Heart right ventricle (tissue), 16 donors: ENCODE results near the gene SIK2. TPM values are rescaled to one million over a fixed set of nuclear protein-coding genes. Genes with fewer than 3 reads are reported as not detected.

Source experiments
- ATAC-seq, 8 donors: fragments of 200-7000 bp; cut with Tn5 transposase; one replicate each; pipeline ENCODE4 v1.9.1; 2020; ENCODE audit warnings: mild to moderate bottlenecking in 8 of 8, moderate library complexity in 8 of 8, moderate number of reproducible peaks in 1 of 8
- DNase-seq, 2 donors: peaks; one replicate each; pipeline ENCODE4 v3.0.0-alpha.2; 2020
- H3K27ac ChIP-seq, 10 donors: fragments of 200-600 bp; sonication (generic) in 2 of 10; one replicate each; pipeline versions ENCODE4 v1.5.0 to v1.8.0; 2020 to 2022; ENCODE audit warnings: mild to moderate bottlenecking in 3 of 10
- H3K27me3 ChIP-seq, 7 donors: fragments of 200-600 bp; one replicate each; pipeline ENCODE4 v1.8.0; 2021 to 2022; ENCODE audit warnings: mild to moderate bottlenecking in 2 of 7
- H3K36me3 ChIP-seq, 9 donors: fragments of 200-600 bp; sonication (generic) in 1 of 9; one replicate each; pipeline versions ENCODE4 v1.5.0 to v1.8.0; 2020 to 2022; ENCODE audit warnings: mild to moderate bottlenecking in 2 of 9
- H3K4me1 ChIP-seq, 9 donors: fragments of 200-600 bp; sonication (generic) in 1 of 9; one replicate each; pipeline versions ENCODE4 v1.5.0 to v1.8.0; 2020 to 2022; ENCODE audit warnings: mild to moderate bottlenecking in 4 of 9
- H3K4me3 ChIP-seq, 10 donors: fragments of 200-600 bp; sonication (generic) in 2 of 10; one replicate each; pipeline versions ENCODE4 v1.5.0 to v1.8.0; 2020 to 2022; ENCODE audit warnings: mild to moderate bottlenecking in 7 of 10, moderate library complexity in 2 of 10
- H3K9me3 ChIP-seq, 11 donors: fragments of 200-600 bp in 10 of 11; sonication (generic) in 2 of 11; one replicate each; pipeline versions ENCODE4 v1.5.0 to v1.8.0; 2013 to 2022; ENCODE audit warnings: mild to moderate bottlenecking in 2 of 11, control low read depth in 1 of 11, moderate library complexity in 1 of 11
- WGBS, 2 donors: extraction: QIAGEN DNeasy Blood & Tissue Kit; methylation state at CpG; one replicate each; pipeline ENCODE4 v1.1.7; 2013; ENCODE audit warnings: inconsistent platforms in 1 of 2; 5-methylcytosine and 5-hydroxymethylcytosine counted together
- intact Hi-C, 10 donors: fragments of 100-400 bp; cut with DNase I; formaldehyde crosslinking; loops; one replicate each; pipeline versions ENCODE4 v1.11.1 to v1.14.2; 2022
- polyA plus RNA-seq, 2 donors: library from polyadenylated mRNA; stranded (reverse); fragments of 200-250 nt; gene quantifications; one replicate each; pipeline ENCODE4 v1.2.3, GENCODE V29; 2013
- total RNA-seq, 10 donors: library from RNA; stranded (reverse); fragmentation: NEBNext Ultra II Directional in 3 of 10; extraction: Animal tissue kit (Norgen Biotek cat#: 25700) in 3 of 10; gene quantifications; one replicate each; pipeline versions ENCODE4 v1.2.1 to v1.2.4, GENCODE V29; 2021 to 2023
- TF ChIP-seq, protein P1 (sequence below), 9 donors: fragments of 200-600 bp; sonication (generic) in 2 of 9; IDR thresholded peaks; one replicate each; pipeline versions ENCODE4 v1.5.0 to v1.8.0; 2021 to 2022; ENCODE audit warnings: antibody characterized with exemption in 9 of 9, mild to moderate bottlenecking in 5 of 9, moderate library complexity in 1 of 9
- donor health status: Arrhythmogenic right ventricular cardiomyopathy.
- donor health status: ischemic (EF 13 %, LVEDD 7.1; RV severe dilation, severe dysfunction).
- donor health status: healthy with polysubstance abuse.
- donor health status: DM: no; HTN: yes; CAD: no.
- donor health status: DM: no; HTN: no; CAD: no.
- donor health status: ischemic (EF 25% LVEDD 6.9; RV normal size, moderate dysfunction).
- donor health status: ischemic (EF 25% LVEDD 5.7; RV mildly dilated, moderate dysfunction).
- donor health status: healthy.
- donor health status: DM: yes; HTN: yes; CAD: no.
- donor health status: Ischemic cardiomyopathy.
- donor health status: ischemic (EF 35%, LVEDD 5.7; RV mildly dilated, moderate dysfunction).
- donor health status: nonischemic (EF 11% LVEDD 7.7; RV severe dilation, severe dysfunction).
- donor health status: DM: yes; HTN: yes; CAD: no.
- donor health status: PGD.
- donor health status: ischemic (EF 29% LVEDD 5.4; RV normal size, mild dysfunction).
- donor health status: nonischemic (EF 23%, LVEDD 6.1; RV moderate dilation, normal function).

SIK2 gene
- total and polyA plus RNA-seq, 12 donors: 4.1 to 41.6 (median 28.8) TPM

DNA sequence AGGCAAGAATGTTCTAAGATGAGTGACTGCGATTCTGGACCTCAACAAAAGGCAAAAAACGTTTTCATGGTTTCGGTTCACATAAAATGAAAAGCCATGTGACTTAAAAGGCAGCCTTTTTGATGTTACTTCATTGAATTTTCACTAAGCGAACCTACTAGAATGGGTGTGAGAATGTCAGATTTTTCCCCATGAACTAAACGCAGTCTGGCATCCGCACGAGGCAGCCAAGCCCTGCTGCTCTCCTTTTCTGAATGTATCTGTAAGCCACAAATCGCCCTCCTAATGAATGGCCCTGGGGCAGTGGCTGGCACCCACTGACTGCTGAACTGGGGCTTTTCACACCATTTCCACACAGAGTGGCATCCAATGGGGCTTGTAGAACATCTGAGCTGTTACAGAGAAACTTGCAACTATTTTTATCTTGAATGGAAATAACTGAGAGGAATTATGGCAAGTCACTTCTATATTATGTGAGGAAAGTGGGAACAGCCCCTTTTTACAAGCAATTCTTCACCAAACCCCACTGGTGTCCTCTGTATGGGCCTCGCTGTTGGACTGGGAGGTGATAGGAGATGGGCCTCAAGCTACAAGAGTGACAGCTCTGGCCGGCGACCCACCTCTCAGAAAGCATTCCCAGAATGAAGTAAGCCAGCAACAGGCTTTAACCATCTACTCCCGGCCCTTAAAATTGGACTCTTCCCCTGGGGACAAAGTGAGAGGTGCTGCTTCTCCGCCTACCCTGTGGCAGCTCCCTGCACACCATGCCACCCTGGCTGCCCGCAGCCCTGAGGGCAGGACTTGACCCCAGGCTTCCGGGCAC, 134.6 kb downstream of the SIK2 start:
- Histone ChIP-seq H3K36me3 (peaks cover 0 to 41% (median 12%) of the 10 kb centered on the region in 9 donors), H3K9me3 (no peaks in the 10 kb centered on the region), H3K4me3 (peak overlapping the region in 1 of 10 donors; percentile 60), H3K27me3 (no peaks in the 10 kb centered on the region), H3K4me1 (peaks cover 57 to 68% (median 66%) of the 10 kb centered on the region in 9 donors), H3K27ac (peak overlapping the region; percentile 80 to 97 (median 94))
- TF ChIP-seq, protein P1, sequence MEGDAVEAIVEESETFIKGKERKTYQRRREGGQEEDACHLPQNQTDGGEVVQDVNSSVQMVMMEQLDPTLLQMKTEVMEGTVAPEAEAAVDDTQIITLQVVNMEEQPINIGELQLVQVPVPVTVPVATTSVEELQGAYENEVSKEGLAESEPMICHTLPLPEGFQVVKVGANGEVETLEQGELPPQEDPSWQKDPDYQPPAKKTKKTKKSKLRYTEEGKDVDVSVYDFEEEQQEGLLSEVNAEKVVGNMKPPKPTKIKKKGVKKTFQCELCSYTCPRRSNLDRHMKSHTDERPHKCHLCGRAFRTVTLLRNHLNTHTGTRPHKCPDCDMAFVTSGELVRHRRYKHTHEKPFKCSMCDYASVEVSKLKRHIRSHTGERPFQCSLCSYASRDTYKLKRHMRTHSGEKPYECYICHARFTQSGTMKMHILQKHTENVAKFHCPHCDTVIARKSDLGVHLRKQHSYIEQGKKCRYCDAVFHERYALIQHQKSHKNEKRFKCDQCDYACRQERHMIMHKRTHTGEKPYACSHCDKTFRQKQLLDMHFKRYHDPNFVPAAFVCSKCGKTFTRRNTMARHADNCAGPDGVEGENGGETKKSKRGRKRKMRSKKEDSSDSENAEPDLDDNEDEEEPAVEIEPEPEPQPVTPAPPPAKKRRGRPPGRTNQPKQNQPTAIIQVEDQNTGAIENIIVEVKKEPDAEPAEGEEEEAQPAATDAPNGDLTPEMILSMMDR (IDR thresholded peaks at IDR 0.05): no peak
- ATAC-seq (no peak), DNase-seq (no peak)
- intact Hi-C loops: loop anchor here in 2 of 10 donors (5.0 to 10.0 kb wide), 2 partner anchors 40 to 132 kb away; partner anchors contain the start of gene SIK2 (in 1 of the 2)
- 73 to 79% methylated on average over 15 of the region's 15 CpGs for WGBS, 2 donors

DNA sequence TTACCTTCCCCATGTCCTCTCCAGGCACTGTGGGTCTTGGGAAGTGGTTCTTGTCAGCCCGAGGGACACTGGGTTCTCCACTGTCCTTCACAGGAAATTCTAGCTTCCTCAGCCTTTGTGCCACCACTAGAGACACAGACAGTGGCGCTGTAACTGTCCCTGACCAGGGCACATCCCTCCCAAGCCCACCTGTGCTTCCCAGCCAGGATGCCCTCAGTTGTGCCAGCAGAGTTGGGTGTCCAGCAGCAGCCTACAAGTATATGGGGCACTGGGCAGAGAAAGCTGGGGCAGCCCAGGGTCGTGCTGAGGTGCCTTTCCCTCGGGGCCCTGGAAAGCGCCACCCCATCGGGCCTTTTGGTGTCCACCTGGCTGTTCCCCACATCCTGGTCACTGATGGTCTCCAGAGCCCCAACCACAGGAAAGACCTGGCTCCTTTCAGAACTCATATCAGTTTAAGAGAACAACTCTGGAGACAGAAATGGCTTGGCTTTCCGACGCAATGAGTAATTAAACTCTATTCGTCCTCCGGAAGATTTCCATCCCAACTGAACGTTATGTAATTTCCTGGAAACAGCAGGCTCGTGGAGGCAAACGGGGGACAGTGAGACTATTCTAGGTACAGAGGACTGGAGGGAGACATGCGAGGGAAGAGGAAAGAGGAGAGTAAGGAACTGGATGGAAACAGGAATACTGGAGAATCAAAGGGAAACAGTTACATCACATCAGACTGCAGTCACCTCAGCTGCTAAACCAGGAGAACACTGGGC, 135.4 kb downstream of the SIK2 start:
- DNase-seq (peak; percentile 17 to 70), ATAC-seq (peak in 6 of 8 donors; percentile 5 to 34 (median 18))
- WGBS, 2 donors: 40 to 53% methylated on average over 14 of the region's 14 CpGs
- Histone ChIP-seq H3K4me3 (no peak overlapping the region), H3K36me3 (peaks cover 0 to 49% (median 19%) of the 10 kb centered on the region in 9 donors), H3K27me3 (no peaks in the 10 kb centered on the region), H3K27ac (peak overlapping the region; percentile 80 to 97 (median 94)), H3K9me3 (no peaks in the 10 kb centered on the region), H3K4me1 (peaks cover 51 to 61% (median 60%) of the 10 kb centered on the region in 9 donors)
- intact Hi-C loops: loop anchor here in 2 of 10 donors (5.0 to 10.0 kb wide), 2 partner anchors 40 to 133 kb away; partner anchors contain the start of gene SIK2 (in 1 of the 2)
- TF ChIP-seq, protein P1 (IDR thresholded peaks at IDR 0.05): no peak

DNA sequence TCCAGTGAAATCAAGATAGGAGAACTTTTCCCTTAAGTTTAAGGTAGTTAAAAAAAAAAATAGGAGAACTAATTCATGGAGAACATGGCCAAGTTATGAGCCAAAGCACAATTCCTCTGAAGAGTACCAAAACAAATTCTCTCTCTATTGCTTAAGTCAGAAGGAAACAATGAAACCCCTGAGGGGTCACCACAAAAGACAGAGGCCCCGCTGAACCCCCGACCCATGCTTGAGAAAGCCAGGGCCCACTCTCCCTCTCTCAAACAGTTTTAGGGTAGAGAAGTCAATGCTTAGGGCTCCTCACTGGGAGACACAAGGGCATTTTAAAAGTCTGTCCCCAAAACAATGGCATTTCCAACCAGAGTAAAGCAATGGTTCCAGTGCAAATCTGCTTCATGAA, 137.1 kb downstream of the SIK2 start:
- intact Hi-C loops: loop anchor here in 2 of 10 donors (5.0 to 10.0 kb wide), 2 partner anchors 38 to 134 kb away; partner anchors contain the start of gene SIK2 (in 1 of the 2)
- Histone ChIP-seq H3K4me1 (peaks cover 34 to 44% (median 43%) of the 10 kb centered on the region in 9 donors), H3K27me3 (no peaks in the 10 kb centered on the region), H3K36me3 (peaks cover 0 to 66% (median 28%) of the 10 kb centered on the region in 9 donors), H3K27ac (peak overlapping the region in 2 of 10 donors; percentile 4 to 93), H3K4me3 (no peak overlapping the region), H3K9me3 (no peaks in the 10 kb centered on the region)
- TF ChIP-seq, protein P1 (IDR thresholded peaks at IDR 0.05): no peak
- DNase-seq (no peak), ATAC-seq (no peak)
- 96 to 98% methylated on average over 2 of the region's 2 CpGs for WGBS, 2 donors

DNA sequence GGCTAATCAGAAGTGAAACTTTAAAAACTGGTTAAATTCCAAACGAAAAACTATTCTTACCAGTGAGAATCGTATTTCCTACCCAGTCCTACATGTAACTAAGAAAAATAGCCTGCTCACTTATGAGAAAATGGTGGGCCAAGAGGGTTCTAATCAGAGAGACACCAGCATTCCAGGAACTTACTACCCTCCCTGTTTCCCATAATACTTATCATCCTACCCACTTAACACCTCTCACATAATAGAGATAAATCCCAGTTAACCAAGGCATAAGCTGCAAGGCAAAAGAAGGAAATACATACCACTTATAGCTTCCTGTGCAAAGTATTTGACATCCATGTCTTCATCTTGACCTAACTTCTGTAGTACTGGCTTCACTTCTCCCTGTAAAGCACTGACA, 139.5 kb downstream of the SIK2 start:
- Histone ChIP-seq H3K36me3 (peaks cover 0 to 88% (median 30%) of the 10 kb centered on the region in 9 donors), H3K4me3 (no peak overlapping the region), H3K4me1 (peaks cover 16 to 32% (median 26%) of the 10 kb centered on the region in 9 donors), H3K9me3 (no peaks in the 10 kb centered on the region), H3K27me3 (no peaks in the 10 kb centered on the region), H3K27ac (peak overlapping the region in 1 of 10 donors; percentile 10)
- ATAC-seq (peak in 1 of 8 donors; percentile 27), DNase-seq (no peak)
- TF ChIP-seq, protein P1 (IDR thresholded peaks at IDR 0.05): no peak
- intact Hi-C loops: loop anchor here in 1 of 10 donors (2.0 kb wide), 1 partner anchor 15 kb away; no protein-coding TSS in a partner anchor
- 62 to 68% methylated on average over 2 of the region's 2 CpGs for WGBS, 2 donors
